NOMO-1 (cell line): ENCODE data around the gene LARP1B.
"Not testable (repeated sequence)": the region's sequence is repeated elsewhere in the genome, so short reads cannot be mapped to it uniquely, and the experiment has no call there.

Experiments
- DNase-seq, 2 experiments: peaks; one replicate each; lab custom pipeline; 2025; ENCODE audit not compliant: unreplicated experiment in 2 of 2; lab: John Stamatoyannopoulos, UW

LARP1B gene

DNA sequence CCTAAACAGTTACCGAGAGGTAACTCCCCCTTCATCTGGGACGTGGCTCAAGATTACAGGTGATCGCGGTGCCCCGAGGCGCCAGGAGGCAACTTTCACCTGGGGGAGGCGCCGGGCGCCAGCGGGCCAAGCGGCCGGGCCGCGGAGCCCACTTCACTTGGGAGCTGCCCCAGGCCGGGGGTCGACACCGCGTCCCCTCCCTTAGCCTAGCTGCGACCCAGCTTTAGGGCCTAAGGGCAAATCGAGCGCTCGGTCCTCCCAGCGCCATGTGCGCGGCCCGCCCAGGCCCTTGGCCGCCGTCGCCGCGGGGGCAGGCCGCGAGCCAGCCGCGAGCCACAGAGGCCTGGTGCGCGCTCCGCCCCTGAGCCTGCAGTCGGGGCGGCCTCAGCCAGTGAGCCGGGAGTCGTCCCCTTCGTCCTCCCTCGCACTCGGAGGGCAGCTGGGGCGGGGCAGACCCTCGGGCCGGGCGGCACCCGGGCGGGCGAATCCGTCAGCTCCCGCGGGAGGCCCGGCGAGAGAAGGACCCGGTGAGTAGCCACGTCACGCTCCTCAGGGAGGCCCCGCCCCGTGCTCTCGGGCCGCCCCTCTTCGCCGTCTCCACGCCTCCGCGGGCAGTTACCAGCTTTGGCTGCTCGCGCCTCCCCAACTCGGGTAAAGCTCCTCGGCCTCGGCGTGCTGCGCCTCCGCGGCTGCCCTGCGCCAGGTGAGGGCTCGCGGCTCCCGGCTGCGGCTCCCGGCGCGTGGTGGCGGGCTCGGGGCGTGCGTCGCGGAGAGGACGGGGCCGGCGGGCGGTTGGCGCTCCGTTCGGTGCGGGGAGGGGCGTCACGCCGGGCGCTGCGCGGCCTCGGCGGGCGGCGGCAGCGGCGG lies at the start of gene LARP1B:
Gene LARP1B, plus strand, starts transcription at position 614 of the 867 bp plus-strand sequence. CDS start 13,640 bp downstream, outside the sequence.
- DNase-seq, result peak; percentile 93 to 95

DNA sequence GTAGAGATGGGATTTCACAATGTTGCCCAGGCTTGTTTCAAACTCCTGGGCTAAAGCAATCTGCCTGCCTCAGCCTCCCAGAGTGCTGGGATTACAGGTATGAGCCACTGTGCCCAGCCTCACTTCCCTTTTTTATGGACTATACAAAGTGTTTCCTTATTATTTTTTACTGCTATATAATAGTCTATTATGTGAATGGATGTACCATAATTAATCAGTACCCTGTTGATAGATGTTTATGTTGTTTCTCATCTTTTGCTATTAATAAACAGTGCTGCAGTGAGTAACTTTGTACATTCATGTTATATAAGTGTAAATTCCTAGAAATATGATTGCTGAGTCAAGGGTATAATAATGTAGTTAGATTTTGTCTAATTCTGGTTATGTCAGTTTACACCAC lies 35.8 kb upstream of the LARP1B start:
- no peak for DNase-seq

DNA sequence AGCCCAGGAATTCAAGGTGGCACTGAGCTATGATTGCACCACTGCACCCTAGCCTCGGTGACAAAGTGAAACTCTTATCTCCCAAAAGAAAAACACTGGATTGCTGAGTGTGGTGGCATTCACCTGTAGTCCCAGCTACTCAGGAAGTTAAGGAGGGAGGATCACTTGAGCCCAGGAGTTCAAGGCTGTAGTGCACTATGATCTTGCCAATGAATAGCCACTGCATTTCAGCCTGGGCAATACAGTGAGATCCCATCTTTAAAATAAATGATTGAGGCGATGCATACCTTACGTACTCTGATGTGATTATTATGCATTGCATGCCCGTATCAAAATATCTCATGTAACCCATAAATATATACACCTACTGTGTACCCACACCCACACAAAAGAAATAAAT lies 31.2 kb upstream of the LARP1B start:
- DNase-seq, result no peak

DNA sequence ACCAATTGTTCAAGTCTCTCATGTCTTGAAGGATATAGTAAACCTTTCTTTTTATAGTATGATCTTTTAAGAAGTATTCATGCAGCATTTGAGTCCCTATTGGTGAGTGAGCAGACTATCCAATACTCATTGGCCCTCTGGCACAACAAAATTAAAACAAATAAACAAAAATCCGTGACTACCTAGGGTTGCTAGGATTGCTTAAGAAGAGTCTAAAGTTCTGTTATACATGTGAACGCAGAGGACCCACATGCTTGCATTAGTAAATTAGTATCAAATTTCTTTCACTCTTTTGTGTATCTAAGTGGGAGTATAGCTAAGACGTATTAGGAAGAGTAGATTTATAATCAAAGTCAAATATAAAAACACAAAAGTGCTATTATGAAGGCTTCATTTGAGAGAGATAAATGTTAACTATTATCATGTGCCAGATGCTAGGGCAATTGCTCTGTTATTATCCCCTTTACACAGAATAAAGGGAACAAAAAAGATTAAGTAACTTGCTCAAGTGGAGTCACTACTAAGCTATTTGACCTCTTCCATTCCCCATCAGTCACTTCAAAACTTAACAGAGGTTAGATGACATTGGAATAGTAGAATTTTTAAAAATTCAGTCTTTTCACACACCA lies 29.2 kb upstream of the LARP1B start:
- no peak for DNase-seq

DNA sequence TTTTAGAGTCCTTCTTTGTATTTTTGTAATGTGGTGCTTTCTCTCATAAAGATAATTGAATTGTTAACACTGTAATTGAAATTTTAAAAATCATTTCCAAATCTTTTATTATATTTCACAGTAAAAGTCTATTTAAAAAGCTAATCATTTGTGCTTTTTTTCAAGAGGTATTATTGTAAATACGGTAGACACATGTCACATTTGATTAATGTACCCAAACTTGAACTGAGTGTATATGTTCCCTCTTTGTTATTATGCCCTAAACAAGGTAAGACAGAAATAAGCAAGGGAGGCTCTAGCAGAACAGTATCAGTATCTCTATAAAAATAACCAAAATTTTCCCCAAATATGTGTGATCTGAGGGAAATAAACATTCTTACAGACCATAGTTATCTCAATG lies 21.5 kb upstream of the LARP1B start:
- DNase-seq, result no peak

DNA sequence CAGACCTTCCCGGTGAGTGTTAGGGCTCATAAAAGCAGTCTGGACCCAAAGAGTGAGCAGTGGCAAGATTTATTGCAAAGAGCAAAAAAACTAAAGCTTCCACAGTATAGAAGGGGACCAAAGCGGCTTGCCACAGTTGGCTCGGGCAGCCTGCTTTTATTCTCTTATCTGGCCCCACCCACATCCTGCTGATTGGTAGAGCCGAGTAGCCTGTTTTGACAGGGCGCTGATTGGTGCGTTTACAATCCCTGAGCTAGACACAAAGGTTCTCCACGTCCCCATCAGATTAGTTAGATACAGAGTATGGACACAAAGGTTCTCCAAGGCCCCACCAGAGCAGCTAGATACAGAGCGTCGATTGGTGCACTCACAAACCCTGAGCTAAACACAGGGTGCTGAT lies 14.1 kb upstream of the LARP1B start:
- DNase-seq, result not testable (repeated sequence)

DNA sequence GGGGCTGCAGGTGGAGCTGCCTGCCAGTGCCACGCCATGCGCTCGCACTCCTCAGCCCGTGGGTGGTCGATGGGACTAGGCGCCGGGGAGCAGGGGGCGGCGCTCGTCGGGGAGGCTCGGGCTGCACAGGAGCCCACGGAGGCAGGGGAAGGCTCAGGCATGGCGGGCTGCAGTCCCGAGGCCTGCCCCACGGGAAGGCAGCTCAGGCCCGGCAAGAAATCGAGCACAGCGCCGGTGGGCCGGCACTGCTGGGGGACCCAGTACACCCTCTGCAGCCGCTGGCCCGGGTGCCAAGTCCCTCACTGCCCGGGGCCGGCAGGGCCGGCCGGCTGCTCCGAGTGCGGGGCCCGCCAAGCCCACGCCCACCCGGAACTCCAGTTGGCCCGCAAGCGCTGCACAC lies 13.6 kb upstream of the LARP1B start:
- DNase-seq, result not testable (repeated sequence)

DNA sequence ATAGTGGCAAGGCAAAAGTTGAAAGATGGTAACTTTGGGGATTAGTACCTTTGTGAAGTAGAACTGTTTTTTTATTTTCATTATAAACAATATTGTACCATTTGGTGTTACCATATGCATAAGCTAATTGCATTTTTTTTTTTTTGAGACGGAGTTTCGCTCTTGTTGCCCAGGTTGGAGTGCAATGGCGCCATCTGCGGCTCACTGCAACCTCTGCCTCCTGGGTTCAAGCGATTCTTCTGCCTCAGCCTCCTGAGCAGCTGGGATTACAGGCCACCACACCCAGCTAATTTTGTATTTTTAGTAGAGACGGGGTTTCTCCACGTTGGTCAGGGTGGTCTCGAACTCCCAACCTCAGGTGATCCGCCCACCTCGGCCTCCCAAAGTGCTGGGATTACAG lies 9.9 kb upstream of the LARP1B start:
- DNase-seq, result not testable (repeated sequence)

DNA sequence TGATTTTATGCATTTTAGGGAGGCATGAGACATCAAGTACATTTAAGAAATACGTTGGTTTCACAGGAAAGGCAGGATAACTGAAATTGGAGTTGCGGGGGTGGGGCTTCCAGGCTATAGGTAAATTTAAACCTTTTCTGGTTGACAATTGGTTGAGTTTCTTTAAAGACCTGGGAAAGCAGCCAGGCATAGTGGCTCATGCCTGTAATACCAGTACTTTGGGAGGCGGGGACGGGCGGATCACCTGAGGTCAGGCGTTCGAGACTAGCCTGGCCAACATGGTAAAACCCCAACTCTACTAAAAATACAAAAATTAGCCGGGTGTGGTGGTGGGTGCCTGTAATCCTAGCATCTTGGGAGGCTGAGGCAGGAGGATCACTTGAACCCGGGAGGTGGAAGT lies 6.2 kb upstream of the LARP1B start:
- not testable (repeated sequence) for DNase-seq

DNA sequence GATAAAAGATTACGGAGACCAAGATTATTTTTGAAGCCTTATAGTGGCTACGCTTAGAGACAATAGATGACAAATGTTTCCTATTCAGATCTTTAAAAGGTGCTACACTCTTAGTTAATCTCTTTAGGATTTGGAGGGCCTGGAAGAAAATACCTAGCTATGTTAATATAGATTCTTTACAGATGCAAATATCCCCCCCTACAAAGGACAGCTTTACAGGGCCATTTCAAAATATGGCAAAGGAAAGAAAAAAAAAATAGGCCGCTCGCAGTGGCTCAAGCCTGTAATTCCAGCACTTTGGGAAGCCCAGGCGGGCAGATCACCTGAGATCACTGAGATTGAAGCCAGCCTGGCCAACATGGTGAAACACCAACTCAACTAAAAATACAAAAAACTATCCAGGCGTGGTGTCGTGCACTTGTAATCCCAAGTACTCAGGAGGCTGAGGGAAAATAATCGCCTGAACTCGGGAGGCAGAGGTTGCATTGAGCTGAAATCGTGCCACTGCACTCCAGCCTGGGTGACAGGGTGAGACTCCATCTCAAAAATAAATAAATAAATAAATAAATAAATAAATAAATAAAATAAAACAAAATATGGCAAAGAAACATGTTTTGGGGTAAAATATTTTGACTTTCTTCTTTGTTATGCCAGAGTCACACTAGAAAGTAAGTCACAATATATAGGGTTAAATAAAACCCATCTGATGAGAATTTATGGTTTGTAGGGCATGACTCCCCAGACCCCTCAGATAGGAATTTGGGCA lies 5.5 kb upstream of the LARP1B start:
- DNase-seq, result not testable (repeated sequence)

DNA sequence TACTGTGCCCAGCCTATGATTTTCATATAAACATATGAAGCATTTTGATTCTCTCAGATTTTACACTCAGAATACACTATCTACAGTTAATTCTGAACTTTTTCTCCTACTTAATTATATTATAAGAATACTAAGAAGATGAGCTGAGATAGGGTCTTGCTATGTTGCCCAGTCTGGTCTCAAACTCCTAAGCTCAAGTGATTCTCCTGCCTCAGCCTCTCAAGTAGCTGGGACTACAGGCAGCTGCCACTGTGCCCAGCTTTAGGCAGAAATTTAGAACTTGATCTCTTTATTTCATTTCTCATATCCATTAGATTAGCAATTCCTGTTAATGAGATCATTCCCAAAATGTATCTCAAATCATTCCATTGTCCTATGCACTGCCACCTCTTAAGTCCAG lies 4.7 kb upstream of the LARP1B start:
- no peak for DNase-seq

DNA sequence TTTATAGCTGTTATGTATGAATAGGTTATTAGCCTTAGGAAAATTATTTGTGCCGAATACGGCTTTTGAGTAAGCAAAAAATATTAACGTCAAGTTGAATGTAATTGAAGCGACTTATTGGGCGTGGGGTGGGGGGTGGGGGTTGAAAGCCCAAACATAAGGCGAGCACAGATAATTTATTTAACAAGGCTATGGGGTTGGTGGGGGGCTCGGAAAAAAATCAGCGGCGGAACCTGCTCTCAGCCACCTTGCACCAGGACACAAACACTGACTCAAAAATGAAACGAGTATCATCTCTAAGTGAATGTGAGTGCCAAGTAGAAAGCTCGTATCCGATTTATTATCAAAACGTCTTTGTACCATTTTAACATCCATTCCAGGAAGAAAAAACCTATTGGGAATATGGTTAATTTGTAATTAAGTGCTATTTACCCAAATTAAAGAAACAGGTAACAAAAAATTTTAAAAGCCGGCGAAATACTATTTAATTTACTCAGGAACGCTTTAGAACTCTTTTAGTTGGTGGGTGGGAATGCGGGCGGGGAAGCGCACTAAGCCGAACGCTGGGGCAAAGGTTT lies 902 bp upstream of the LARP1B start:
- peak in 1 of 2 experiments; percentile 29 for DNase-seq

DNA sequence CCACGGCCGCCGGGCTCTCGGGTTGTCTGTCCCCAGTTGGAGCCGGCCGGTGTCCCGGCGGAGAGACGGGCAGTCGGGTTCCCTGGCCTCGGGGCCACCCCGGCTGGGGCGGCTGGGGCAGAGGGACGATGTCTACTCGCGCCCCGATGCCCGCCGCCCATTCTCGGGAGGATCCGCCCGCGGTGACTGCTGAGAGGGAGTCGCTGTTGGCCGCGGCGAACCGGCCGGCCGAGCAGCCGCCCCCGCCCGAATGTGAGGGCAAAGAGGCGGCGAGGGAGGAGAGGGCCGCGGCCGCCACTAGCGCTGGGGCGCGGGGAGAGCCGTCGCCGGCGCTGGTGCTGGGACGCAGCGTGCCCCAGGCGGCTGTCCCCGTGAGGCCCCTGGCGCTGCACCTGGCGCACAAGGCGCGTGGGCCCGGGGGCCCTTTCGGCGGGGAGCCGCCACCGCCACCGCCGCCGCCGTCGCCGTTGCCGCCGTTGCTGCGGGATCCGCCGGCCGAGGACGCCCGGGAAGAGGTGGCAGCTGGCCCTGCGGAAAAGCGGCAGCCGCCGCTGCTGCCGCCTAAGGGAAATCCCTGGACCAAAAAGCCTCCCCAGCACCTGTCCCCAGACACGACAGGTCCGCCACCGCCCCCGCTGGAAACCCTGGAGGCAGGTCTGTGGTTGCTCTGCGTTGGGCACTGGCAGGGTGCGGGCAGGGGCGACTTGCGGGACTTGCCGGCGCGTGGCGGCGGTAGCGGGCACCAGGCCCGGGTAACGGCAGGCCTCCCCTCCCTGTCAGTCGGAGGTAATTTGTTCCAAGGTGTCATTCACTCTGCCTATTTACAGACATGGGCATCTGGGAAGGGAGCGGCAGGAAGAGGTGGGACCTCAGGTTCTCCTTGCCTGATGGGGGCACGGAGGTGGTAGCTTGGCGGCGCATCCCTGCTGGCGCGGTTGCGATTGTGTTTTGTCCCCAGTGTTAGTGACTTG lies 739 bp downstream of the LARP1B start:
- DNase-seq, result peak; percentile 37 to 54

DNA sequence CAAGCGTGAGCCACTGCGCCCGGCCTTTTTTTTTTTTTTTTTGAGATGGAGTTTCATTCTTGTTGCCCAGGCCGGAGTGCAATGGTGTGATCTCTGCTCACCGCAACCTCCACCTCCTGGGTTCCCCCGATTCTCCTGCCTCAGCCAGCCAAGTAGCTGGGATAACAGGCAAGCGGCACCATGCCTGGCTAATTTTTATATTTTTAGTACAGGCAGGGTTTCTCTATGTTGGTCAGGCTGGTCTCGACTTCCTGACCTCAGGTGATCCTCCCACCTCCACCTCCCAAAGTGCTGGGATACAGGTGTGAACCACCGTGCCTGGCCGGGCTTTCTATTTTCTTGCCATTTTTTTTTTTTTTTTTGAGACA lies 5.3 kb downstream of the LARP1B start:
- DNase-seq, result not testable (repeated sequence)

DNA sequence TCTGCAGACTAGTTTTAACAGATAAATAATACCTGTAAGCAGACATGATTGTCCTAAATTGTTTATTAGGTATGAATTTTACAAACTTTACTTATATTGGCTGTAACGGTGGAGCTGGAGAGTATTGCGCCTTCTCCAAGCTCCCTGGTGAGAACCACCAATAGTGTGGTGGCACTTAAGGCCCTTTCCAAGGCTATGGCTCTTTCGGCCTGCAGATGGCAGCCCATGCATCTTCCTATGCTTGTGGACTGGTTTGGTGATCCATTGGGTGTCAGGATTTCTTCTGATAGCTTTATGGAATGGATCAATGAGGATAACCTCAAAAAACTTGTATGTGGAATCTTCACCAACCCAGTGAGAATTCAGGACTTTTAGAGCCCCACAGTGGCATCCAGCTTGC lies 7.8 kb downstream of the LARP1B start:
- no peak for DNase-seq

DNA sequence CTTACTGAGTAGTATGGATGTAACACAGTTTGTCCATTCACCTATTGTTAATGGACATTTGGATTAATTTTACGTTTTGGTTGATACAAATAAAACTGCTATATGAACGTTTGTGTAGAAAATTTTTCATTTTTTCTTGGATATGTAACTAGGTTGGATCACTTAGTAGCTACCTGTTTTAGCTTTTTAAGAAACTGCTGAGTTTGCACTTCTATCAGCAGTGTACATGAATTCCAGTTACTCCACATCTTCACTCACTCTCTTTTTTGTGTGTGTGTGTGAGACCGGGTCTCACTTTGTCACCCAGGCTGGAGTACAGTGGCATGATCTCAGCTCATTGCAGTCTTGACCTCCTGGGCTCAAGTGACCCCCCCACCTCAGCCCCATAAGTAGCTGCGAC lies 15.4 kb downstream of the LARP1B start:
- no peak for DNase-seq

DNA sequence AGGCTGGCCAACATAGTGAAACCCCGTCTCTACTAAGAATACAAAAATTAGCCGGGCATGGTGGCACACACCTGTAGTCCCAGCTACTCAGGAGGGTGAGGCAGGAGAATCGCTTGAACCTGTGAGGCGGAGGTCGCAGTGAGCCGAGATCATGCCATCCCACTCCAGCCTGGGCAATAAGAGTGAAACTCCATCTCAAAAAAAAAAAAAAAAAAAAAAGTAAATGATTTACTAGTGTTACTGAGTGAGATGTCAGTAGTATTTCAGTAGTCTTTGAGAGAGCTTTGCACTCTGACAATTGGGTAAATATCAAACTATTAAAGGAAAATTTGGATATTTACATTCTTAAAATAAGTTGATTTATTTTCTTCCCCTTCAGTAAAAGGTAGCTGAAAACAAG lies 34.2 kb downstream of the LARP1B start:
- not testable (repeated sequence) for DNase-seq

DNA sequence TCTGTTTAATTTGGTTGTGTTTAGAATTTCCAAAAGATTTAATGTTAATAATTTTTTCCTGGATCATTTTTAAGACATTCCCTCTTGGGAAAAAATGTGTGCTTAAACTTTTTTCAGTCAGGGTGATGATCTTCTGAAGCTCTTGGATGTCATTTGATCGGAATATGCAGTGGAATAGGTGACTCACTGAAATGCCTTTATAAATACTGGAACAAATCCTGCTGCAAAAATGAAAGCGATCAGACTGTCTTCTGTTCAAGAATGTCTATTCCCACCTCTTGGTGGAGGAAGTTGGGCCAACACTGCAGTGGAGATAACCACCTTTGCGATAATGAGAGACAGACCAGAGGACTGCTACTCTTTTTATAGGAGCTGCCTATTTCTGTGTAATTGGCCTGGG lies 46.7 kb downstream of the LARP1B start:
- no peak for DNase-seq

DNA sequence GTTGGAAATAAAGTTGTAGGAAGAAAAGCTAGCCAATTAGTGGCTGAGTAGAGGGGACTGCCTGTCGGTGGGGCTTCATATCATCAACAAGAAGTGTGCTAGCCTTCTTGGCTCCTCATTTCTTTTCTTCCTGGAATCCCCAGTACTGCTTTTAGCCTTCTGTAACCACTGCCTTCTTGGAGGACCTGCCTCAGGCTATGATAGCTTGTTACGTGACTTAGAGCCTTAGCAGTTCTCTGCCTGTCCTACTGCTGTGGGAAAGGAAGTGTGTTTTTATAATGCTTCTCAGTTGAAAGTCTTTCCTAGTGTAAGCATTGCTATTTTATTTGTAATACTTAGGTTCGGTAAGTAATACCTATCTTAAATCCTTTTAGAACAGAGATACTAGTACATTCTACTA lies 61.9 kb downstream of the LARP1B start:
- DNase-seq, result no peak

DNA sequence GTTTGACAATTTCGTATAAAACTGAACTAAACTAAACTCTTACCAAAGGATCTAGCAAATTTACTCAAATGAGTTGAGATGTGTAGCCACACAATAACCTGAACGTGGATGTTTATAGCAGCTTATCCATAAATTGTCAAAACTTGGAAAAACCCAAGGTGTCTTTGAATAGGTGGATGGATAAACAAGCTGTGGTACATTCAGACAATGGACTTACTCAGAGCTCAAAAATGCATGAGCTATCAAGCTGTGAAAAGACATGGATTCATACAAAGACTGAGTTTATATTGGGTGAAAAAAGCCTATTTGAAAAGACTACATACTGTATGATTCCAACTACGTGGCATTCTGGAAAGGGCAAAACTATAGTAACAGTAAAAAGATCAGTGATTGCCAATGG lies 69.5 kb downstream of the LARP1B start:
- no peak for DNase-seq
